ENCODE data around the gene PATL2.
A peak's percentile ranks its signal among the peaks of the same experiment; 100 is the strongest.
"Not testable (repeated sequence)": the region's sequence is repeated elsewhere in the genome, so short reads cannot be mapped to it uniquely, and the experiment has no call there.

The PATL2 gene

DNA sequence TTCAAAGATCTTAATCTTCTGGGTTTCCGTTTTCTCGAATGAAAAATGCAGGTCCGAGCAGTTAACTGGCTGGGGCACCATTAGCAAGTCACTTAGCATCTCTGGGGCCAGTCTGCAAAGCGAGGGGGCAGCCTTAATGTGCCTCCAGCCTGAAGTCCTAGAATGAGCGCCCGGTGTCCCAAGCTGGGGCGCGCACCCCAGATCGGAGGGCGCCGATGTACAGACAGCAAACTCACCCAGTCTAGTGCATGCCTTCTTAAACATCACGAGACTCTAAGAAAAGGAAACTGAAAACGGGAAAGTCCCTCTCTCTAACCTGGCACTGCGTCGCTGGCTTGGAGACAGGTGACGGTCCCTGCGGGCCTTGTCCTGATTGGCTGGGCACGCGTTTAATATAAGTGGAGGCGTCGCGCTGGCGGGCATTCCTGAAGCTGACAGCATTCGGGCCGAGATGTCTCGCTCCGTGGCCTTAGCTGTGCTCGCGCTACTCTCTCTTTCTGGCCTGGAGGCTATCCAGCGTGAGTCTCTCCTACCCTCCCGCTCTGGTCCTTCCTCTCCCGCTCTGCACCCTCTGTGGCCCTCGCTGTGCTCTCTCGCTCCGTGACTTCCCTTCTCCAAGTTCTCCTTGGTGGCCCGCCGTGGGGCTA, at the start of gene PATL2, which contains the start of gene B2M:
Gene PATL2, minus strand, starts transcription at position 228 of the 647 bp plus-strand sequence. CDS start 34,833 bp downstream, outside the sequence.
Gene B2M, plus strand, starts transcription at position 422 of the 647 bp plus-strand sequence. Its CDS starts 30 bp downstream, at position 452.
- DNase-seq = peak; percentile 98

DNA sequence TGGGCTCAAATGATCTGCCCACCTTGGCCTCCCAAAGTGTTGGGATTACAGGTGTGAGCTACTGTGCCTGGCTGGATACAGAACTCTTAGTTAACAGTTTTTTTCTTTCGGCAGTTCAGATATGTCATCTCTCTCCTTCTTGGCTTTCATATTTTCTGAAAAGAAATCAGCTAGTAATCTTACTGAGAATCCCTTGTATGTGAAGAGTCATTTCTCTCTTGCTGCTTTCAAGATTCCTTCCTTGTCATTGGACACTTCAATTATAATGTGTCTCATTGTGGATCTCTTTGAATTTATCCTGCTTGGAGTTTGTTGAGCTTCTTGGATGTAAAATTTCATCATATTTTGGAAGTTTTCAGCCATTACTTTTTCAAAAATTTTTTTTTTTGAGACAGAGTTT, 42.2 kb upstream of the PATL2 start:
- no peak for DNase-seq

DNA sequence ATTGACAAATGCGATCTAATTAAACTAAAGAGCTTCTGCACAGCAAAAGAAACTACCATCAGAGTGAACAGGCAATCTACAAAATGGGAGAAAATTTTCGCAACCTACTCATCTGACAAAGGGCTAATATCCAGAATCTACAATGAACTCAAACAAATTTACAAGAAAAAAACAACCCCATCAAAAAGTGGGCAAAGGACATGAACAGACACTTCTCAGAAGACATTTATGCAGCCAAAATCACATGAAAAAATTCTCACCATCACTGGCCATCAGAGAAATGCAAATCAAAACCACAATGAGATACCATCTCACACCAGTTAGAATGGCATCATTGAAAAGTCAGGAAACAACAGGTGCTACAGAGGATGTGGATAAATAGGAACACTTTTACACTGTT, 32.3 kb upstream of the PATL2 start:
- DNase-seq = not testable (repeated sequence)

DNA sequence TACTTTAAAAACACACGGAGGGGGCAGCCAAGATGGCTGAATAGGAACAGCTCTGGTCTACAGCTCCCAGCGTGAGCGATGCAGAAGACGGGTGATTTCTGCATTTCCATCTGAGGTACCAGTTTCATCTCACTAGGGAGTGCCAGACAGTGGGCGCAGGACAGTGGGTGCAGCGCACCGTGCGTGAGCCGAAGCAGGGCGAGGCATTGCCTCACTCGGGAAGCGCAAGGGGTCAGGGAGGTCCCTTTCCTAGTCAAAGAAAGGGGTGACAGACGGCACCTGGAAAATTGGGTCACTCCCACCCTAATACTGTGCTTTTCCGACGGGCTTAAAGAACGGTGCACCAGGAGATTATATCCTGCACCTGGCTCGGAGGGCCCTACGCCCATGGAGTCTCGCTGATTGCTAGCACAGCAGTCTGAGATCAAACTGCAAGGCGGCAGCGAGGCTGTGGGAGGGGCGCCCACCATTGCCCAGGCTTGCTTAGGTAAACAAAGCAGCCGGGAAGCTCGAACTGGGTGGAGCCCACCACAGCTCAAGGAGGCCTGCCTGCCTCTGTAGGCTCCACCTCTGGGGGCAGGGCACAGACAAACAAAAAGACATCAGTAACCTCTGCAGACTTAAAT, 28.2 kb upstream of the PATL2 start:
- DNase-seq = not testable (repeated sequence)

DNA sequence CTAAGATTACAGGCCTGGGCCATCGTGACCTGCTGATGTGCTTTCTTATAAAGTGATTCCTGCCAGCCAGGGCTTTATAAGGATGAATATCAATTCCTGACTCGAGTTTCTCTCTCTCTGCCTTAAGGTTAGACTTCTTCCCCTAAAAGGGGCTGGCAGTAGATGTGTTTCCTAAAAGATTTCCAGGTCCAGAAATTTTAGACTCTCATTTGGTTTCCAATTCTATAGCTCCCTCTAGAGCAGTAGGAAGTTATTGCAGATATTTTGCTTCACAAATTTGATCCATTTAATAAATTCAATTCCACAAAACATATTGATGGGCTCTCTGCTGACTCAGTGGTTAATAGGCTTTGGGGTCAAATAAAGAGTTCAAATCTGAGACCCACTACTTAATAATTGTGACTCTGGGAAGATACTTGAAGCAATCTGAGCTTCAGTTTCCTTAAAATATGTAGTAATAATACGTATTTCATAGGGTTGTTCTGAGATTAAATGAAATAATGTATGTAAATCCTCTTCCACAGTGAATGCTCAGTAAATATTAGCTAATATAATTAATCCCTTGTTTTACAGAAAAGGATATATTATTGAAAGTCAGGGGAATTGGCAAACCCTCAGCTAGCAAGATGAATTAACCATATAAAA, 27.3 kb upstream of the PATL2 start:
- DNase-seq = no peak

DNA sequence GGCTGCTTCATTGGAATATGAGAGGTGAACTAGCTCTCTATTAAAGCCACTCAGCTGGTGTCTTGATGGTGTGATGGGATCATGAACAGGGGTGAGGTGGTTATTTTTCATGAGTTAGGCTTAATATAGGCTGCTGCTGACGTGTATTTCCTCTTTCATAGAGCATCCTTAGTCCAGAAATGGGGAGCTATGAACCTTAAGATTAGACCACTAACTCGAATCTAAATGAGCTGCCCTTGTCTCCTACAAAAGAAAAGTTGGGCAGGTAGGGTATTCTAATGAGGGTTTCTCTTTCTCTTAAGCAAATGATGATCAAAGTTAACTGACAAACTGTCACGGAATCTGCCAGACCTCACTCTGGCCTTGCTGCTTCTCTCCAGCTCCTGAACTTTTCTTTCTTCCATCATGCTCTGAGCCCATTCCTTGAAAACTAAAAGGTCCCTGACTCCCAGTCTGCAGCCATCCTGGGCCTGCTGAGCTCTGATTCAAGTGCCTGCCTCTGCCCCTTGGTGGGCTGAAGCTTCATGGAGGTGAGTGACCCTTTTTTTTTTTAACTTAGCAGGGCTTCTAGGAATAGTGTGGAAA, 25.1 kb upstream of the PATL2 start, which contains the start of gene TRIM69:
Gene TRIM69, plus strand, starts transcription at position 348 of the 585 bp plus-strand sequence. Its CDS starts 177 bp downstream, at position 525.
- DNase-seq = no peak

DNA sequence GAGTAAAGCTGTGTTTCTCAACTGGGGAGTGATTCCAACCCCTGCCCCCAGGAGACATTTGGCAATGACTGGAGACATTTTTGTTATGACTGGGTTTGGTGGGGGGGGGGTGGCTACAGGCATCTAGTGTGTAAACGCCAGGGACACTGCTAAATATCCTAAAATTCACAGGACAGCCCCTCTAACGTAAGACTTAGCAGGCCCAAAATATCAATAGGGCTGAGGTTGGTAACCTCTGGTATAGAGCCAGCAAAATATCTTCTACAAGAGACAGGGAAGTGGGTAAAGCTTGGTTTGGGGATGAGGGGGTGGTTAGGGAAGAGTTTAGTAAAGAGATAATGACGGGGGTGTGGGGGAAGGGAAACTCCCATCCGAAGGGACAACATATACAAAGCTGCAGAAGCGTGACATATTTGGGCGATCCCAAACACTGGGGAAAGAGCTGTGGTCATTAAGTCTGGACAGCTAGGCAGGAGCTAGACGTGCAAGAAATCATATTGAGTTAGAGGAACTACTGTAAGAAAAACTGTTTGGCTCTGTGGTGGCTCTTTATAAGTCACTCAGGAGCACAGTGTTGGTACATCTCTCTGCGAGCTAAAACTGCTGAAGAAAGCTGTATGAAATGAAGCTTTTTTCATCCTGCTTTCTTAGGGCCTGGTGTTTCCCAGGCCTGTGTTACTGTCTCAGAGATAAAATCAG, 24.5 kb upstream of the PATL2 start:
- no peak for DNase-seq

DNA sequence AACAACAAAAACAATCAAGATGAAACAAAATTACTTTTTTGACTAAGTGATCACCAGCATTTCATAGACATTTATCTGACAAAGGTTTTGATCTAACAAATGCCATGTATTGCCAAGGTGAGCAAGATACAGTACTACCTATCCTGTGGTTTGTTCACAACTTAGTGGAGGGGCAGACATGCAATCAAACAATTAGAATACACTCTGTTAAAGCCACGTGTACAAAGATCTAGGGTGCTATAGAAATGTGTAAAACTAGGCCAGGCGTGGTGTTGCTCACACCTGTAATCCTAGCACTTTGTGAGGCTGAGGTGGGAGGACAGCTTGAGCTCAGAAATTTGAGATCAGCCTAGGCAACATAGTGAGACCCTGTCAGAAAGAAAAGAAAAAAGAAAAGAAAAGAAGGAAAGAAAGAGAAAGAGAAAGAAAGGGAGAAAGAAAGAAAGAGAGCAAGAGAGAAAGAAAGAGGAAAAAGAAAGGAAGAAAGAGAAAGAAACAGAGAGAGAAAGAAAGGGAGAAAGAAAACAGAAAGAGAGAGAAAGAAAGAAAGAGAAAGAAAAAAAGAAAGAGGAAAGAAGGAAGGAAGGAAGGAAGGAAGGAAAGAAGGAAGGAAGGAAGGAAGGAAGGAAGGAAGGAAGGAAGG, 23.8 kb upstream of the PATL2 start:
- no peak for DNase-seq

DNA sequence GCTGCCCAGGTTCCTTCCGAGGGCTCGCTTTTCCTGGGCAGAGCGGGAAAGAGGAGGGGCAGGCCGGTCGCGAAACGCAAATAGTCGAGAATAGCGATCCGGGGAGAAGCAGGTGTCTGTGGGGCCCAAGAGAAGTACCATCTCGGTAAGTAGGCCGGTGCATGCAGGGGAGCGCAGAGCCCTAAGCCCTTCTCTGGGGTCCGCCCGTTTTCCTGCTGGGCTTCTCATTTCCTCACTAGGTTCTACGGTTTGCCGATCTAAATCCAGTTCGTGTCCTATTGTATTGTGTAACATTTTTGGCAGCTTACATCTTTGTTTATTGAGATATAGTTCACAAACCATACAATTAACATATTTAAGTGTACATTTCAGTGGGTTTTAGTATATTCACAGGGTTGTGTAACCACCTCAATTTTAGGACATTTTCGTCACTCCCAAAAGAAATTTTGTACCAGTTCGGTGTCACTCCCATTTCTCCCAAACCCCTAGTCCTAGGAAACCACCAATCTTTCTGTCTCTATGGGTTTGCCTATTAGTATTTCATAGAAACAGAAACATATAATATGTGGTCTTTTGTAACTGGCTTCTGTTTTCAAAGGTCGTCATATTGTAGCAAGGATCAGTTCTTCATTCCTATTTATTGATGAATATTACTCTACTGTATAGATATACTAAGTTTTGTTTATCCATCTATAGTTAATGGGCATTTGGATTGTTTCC, 18.4 kb upstream of the PATL2 start:
- no peak for DNase-seq

DNA sequence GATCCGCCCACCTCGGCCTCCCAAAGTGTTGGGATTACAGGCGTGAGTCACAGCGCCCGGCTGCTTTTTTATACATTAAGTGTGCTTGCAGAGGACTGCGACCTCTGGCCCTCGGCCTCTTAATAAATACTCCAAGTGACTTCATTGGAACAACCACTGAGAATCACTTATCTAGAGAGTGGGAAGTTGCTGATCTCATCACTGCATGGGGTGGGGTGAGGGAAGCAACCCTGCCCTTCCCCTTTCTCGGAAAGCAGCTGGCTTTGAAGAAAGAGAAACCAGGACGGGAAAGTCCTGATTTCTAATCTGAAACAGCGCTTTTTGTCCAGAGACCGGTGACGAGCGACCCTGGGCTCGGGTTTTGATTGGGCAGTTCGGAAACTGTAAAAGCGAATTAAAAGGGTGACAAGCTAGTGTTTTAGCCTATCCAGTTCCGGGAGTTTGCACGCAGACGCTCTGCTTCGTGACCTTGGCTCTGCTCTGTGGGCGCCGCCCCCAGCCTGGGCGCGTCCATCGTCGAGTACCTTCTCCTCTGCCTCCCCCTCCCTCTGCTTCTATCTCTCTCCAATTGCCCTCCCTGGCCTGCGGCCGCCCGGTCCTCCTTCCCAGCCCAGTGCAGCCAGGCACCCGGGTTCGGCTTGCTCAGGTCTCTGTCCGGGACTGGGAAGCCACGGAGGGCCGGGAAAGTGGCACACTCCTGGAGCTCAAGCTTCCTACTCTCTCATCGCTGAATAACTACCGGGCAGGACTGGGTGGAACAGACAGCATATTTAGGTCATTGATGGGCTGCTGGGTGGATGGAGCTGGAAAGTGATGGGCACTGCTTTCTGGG, 17.7 kb upstream of the PATL2 start:
- peak; percentile 94 for DNase-seq

DNA sequence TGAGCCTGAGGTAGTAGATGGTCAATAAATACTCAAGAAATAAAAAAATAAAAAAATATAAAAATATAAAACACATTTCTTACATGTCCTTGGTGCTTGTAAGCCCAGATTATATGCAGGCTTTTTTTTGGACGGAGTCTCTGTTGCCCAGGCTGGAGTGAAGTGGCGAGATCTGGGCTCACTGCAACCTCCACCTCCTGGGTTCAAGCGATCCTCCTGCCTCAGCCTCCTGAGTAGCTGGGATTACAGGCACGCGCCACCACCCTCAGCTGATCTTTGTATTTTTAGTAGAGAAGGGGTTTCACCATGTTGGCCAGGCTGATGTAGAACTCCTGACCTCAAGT, 17.1 kb upstream of the PATL2 start:
- not testable (repeated sequence) for DNase-seq

DNA sequence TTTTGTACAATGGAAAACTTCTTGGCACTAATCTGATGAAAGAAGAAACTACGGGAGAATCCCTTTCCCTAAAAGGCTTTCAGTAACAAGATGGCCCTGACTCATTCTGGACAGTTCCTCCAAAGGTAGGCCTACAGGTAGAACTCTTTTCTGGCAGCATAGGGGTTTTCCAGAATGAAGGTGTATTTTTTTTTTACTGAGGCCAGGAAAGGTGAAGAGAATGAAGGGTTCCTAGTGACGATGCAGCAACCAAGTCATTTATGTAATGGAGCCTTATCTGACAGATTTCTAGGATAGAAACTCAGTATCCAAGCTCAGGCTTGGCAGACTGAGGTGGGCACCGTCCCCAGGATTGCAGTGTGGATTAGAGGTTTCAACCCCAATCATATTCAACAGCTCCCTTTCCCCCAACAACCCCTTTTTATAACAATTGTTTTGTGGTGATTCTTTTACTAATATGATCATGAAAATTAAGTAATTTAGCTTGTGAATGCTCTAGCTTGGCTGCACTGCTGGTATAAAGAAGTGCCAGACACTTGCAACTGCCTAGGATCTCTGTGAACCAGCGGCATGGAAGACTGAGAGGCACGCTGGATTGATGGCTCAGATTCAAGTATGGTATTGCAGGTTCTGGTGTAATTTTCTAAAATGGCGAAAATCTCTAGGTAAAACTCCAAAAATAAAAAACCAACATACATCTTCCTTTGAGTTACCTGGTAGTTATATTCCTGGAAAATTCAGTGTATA, 16.5 kb upstream of the PATL2 start:
- DNase-seq = no peak

DNA sequence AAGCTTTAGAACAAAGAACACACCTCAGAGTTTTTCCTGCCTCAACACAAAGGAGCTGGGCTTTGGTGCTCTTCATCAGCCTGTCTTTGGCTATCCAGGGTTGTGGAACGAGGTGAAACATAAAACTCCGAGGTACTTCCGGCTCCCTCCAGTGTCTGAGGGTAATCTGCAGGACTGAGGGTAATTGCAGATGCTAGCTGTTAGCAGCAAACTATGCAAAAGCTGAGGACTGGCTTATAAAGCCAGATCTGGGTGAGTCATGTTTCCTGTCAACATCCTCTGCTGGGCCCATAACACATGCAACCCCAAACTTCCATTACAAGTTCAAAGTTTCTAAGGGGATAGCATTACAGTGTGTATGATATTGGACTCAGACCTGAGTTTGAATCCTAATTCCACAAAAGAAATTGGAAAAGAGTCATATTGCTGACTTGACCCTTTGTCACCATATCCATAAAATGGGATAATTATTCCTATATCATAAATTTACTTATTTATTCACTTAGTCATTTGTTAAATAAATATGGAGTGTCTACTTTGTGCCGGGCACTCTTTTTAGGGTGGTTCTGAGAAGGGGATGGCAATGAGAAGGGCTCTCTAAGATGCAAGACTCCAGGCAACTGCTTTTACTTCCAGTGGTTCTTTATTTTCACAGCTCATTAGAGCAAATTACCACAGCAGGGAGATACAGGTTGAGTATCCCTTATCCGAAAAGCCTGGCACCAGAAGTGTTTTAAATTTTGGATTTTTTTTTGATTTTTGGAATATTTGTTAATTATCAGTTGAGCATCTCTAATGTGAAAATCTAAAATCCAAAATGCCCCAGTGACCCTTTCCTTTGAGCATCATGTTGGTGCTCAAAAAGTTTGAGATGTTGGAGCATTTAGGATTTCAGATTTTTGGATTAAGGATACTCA, 15.7 kb upstream of the PATL2 start:
- peak; percentile 54 for DNase-seq

DNA sequence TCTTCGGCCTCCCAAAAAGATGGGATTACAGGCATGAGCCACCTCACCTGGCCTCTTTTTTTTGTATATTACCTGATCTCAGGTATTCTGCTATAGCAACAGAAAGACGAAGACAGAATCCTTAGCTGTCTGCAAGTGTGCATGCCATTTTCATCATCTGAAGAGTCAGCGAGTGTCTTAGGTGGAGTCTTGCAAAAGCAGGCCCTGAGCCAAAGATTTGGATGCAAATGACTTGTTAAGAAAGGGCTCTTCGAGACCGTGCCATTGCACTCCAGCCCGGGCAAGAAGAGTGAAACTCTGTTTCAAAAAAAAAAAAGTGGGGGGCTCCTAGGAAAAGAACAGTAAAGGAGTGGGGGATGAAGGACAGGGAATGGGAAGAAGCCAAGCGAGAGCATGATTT, 15.0 kb upstream of the PATL2 start:
- no peak for DNase-seq

DNA sequence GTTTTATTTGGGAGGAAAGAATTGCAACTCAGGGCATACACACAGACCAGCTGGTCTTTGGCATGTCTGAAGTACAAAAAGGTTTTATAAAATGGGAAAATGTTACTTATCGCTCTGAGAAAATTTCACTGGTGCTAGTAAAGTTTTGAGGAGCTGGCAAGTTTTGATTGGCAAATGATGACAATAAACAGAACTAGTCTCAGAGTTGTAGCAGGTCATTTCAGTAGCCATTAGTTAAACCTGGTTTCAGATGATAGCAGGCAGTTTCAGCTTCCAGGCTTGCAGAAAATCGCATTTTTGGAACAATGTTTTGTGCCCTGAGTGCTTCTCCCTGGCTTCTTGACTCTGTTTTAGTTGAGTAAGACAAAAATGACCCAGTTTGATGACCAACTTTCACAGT, 10.9 kb upstream of the PATL2 start:
- no peak for DNase-seq

DNA sequence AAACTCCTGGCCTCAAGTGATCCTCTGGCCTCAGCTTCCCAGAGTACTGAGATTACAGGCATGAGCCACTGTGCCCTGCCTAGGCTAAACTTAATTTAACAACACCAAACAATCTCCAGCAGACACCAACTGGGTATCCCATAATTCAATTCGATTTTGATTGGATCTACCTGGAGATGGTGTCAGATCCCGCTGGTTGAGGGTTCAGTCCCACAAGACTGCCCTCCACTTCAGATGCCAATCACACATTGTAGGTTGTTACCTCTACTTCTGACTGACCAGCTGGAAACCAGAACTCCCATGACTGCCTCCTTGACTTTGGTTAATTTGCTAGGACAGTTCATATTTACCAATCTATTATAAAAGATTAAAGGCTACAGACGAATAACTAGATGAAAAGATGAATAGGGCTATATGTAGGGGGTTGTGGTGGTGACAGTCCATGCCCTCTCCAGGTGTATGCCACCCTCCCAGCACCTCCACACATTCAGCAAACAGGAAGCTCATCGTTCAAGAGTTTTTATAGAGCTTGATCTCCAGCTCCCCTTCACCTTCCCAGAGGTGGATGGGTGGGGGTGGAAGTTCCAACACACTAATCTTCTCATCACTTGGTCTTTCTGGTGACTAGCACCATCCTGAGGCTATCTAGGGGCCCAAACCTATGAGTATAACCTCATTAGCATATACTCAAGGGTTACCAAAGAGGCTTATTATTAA, 9.5 kb upstream of the PATL2 start:
- peak; percentile 41 for DNase-seq

DNA sequence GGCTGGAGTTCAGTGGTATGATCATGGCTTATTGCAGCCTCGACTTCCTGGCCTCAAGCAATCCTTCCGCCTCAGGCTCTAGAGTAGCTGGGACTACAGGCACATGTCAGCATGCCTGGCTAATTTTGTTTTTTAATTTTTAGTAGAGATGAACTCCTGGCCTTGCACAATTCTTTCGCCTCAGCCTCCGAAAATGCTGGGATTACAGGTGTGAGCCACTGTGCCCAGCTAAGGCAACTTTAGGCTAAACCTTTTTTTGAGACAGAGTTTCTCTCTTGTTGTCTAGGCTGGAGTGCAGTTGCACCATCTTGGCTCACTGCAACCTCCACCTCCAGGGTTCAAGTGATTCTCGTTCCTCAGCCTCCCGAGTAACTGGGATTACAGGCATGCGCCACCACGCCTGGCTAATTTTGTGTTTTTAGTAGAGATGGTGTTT, 8.9 kb upstream of the PATL2 start:
- peak; percentile 46 for DNase-seq

DNA sequence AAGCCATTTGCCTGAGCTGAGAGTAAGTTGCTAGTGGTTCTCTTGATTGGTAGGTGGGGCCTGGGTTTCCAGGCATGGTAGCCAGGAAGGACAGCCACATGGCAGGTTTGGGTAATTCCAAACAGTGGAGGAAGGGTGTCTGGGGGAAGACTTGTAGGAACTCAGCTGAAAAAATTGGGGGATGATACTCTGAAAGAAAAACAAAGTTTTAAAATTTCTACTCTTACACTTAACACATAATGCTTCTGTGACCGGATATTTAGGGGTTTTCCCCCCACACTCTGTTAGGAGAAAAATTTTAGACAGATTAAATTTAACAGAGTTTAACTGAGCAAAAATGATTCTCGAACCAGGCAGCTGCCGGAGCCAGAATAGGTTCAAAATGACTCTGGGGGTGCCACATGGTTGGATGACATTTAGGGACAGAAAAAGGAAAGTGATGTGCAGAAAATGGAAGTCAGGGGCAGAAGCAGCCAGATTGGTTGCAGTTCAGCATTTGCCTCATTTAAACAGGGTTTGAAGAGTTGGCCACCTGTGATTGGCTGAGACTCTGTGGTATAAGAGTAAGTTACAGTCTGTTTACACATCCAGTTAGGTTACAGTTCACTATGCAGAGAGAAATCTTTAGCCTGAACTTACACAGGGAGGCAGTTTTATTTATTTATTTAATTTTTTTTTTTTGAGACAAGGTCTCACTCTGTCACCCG, 8.3 kb upstream of the PATL2 start:
- peak; percentile 59 for DNase-seq
